Natural killer cell (primary cell): ENCODE measurements around the gene SLC8A1. TPM values are rescaled to one million over a fixed set of nuclear protein-coding genes. Genes with fewer than 3 reads are reported as not detected.

Experiments used
- ATAC-seq, 3 donors: fragments of 150-1000 bp in 2 of 3; fragments of 200-7000 bp in 1 of 3; cut with Tn5 transposase; 1 replicate in 1 of 3; 2 replicates in 2 of 3; pipeline ENCODE4 v1.10.0; 2021; ENCODE audit warnings: mild to moderate bottlenecking in 2 of 3, moderate library complexity in 2 of 3
- DNase-seq, 2 donors: peaks; one replicate each; pipeline versions ENCODE4 v3.0.0 to v3.0.0-alpha.2; 2013 to 2021; ENCODE audit warnings: mixed read lengths in 1 of 2
- H3K27ac ChIP-seq: one replicate; pipeline ENCODE4 v1.5.1; 2013; ENCODE audit warnings: mild to moderate bottlenecking, low read length
- H3K27me3 ChIP-seq: one replicate; pipeline ENCODE4 v1.6.1; 2013; ENCODE audit warnings: low read length; ENCODE audit not compliant: control insufficient read depth, insufficient read depth
- H3K36me3 ChIP-seq: one replicate; pipeline ENCODE4 v1.6.1; 2013; ENCODE audit warnings: low read length; ENCODE audit not compliant: control insufficient read depth, insufficient read depth
- H3K4me1 ChIP-seq: one replicate; pipeline ENCODE4 v1.6.1; 2013; ENCODE audit warnings: low read length; ENCODE audit not compliant: control insufficient read depth, insufficient read depth
- H3K4me3 ChIP-seq: one replicate; pipeline ENCODE4 v1.5.1; 2013; ENCODE audit warnings: low read length
- H3K9me3 ChIP-seq: one replicate; pipeline ENCODE4 v1.6.1; 2013; ENCODE audit warnings: low read length; ENCODE audit not compliant: control insufficient read depth, insufficient read depth
- H3K27ac Mint-ChIP-seq, 2 donors: one replicate each; pipeline ENCODE4 v1.8.0; 2022; ENCODE audit warnings: mild to moderate bottlenecking in 2 of 2, mixed read lengths in 2 of 2, moderate library complexity in 1 of 2
- H3K27me3 Mint-ChIP-seq, 2 donors: one replicate each; pipeline ENCODE4 v1.8.0; 2022; ENCODE audit warnings: low read depth in 2 of 2, mixed read lengths in 2 of 2
- H3K36me3 Mint-ChIP-seq: one replicate; pipeline ENCODE4 v1.8.0; 2022; ENCODE audit warnings: mixed read lengths
- H3K4me1 Mint-ChIP-seq, 2 donors: one replicate each; pipeline ENCODE4 v1.8.0; 2022; ENCODE audit warnings: mixed read lengths in 2 of 2
- H3K4me3 Mint-ChIP-seq: one replicate; pipeline ENCODE4 v1.8.0; 2022; ENCODE audit warnings: mild to moderate bottlenecking, moderate library complexity, mixed read lengths
- H3K9me3 Mint-ChIP-seq, 2 donors: one replicate each; pipeline ENCODE4 v1.8.0; 2022; ENCODE audit warnings: mixed read lengths in 2 of 2
- WGBS: methylation state at CpG from one replicate; pipeline ENCODE4 v1.1.7; 2013; ENCODE audit warnings: missing lambda C conversion rate; ENCODE audit not compliant: insufficient coverage; 5-methylcytosine and 5-hydroxymethylcytosine counted together
- intact Hi-C: fragments of 100-400 bp; cut with micrococcal nuclease; formaldehyde crosslinking; loops from one replicate; pipeline ENCODE4 v1.14.2; 2022
- total RNA-seq, 4 donors: library from RNA; stranded (reverse); fragments of 120-200 nt in 1 of 4; gene quantifications; one replicate each; pipeline versions ENCODE4 v1.2.3 to v1.2.4, GENCODE V29; 2013 to 2022
- TF ChIP-seq, protein P1 (sequence below): fragments of 200-600 bp; IDR thresholded peaks from one replicate; pipeline ENCODE4 v1.8.0; 2022; ENCODE audit warnings: antibody characterized with exemption

Gene SLC8A1
- total RNA-seq, 3 donors from 2014 or later (not counting 1 experiment from before 2014, with no cell fraction given) = 1.4 to 4.7 (median 3.6) TPM

DNA sequence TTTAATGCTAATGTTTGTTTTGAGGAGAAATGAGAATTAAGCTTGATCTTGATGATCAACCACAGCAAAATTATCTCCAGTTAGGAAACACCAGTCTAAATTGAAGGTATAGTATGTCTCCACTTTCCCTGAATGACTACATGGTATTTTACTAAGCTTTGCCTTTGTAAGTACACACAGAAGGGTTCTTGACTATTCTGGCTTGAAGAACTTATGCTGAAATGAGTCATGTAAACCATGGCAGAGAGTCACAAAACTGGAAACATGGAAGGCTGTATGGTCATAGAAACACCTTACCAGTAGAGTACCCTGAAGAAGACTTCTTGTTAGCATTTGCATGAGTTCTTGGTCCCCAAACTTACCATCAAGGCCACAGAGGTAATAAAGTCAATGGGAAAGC, 250.5 kb downstream of the SLC8A1 start:
- no peaks in the 10 kb centered on the region for H3K4me1 Mint-ChIP-seq
- no peak for ATAC-seq

DNA sequence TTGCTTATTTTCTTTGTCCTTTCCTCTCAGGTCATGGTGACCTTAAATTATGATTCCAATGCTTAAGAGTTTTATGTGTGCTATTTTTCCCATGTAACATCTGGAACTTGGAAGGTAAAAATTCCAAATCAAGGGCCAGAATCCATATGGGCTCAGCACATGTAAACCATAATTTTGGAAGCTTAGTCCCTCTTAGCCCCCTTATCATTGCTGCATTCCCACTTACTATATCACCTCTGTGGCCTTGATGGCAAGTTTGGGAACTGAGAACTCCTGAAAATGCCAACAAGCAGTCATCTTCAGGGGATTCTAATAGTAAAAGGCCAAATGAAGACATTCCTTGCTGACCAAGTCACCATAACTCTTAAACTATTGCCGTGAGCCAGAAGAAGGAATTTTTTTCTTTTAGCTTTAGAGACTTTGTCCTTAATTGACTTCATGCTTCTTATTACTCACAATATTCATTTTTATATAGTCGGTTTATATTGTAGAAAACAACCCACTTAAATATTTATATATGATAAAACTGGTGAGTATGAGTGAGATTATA, 251.4 kb downstream of the SLC8A1 start:
- no peak overlapping the region for H3K4me3 ChIP-seq
- Mint-ChIP-seq H3K4me1 (no peaks in the 10 kb centered on the region), H3K27ac (no peak overlapping the region), H3K36me3 (no peaks in the 10 kb centered on the region), H3K4me3 (no peak overlapping the region), H3K27me3 (no peaks in the 10 kb centered on the region), H3K9me3 (peaks cover 4 to 6% of the 10 kb centered on the region in 2 donors)
- no peaks in the 10 kb centered on the region for H3K9me3 ChIP-seq
- no peaks in the 10 kb centered on the region for H3K27me3 ChIP-seq
- H3K4me1 ChIP-seq = no peaks in the 10 kb centered on the region
- no peak overlapping the region for H3K27ac ChIP-seq
- intact Hi-C loops = no loop called here
- TF ChIP-seq, protein P1, sequence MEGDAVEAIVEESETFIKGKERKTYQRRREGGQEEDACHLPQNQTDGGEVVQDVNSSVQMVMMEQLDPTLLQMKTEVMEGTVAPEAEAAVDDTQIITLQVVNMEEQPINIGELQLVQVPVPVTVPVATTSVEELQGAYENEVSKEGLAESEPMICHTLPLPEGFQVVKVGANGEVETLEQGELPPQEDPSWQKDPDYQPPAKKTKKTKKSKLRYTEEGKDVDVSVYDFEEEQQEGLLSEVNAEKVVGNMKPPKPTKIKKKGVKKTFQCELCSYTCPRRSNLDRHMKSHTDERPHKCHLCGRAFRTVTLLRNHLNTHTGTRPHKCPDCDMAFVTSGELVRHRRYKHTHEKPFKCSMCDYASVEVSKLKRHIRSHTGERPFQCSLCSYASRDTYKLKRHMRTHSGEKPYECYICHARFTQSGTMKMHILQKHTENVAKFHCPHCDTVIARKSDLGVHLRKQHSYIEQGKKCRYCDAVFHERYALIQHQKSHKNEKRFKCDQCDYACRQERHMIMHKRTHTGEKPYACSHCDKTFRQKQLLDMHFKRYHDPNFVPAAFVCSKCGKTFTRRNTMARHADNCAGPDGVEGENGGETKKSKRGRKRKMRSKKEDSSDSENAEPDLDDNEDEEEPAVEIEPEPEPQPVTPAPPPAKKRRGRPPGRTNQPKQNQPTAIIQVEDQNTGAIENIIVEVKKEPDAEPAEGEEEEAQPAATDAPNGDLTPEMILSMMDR = no peak
- 82% methylated on average over 1 of the region's 2 CpGs for WGBS
- ATAC-seq (no peak), DNase-seq (no peak)
- H3K36me3 ChIP-seq = no peaks in the 10 kb centered on the region

More for the DNA sequence above, 250.5 kb downstream of the SLC8A1 start:
- Histone ChIP-seq H3K27me3 (no peaks in the 10 kb centered on the region), H3K4me3 (no peak overlapping the region), H3K27ac (no peak overlapping the region), H3K36me3 (no peaks in the 10 kb centered on the region), H3K9me3 (no peaks in the 10 kb centered on the region), H3K4me1 (no peaks in the 10 kb centered on the region)
- TF ChIP-seq, protein P1 = no peak
- Mint-ChIP-seq H3K9me3 (peaks cover 3 to 7% of the 10 kb centered on the region in 2 donors), H3K27ac (no peak overlapping the region), H3K36me3 (no peaks in the 10 kb centered on the region), H3K4me3 (no peak overlapping the region), H3K27me3 (no peaks in the 10 kb centered on the region)
- intact Hi-C loops = no loop called here
- no peak for DNase-seq

DNA sequence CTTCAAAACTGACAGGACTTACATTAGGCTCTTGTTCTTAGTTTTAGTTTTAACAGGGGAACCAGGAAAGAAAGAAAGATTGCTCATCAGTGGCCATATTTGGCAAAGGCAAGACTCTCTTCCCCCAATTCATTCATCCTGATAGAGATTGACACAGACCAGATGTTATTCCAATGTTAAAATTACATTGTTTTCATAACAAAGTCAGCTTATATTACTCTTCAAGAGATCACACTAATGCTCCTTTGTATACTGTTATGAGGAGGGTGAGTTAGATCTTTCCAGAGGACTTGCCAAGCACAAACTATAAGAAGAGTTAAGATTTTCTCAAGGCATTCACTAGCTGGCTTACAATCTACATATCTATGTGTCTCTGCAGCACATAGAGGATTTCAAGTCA, 252.1 kb downstream of the SLC8A1 start:
- Mint-ChIP-seq H3K27me3 (no peaks in the 10 kb centered on the region), H3K36me3 (no peaks in the 10 kb centered on the region), H3K4me3 (no peak overlapping the region), H3K9me3 (peaks cover 3 to 6% of the 10 kb centered on the region in 2 donors), H3K4me1 (no peaks in the 10 kb centered on the region), H3K27ac (no peak overlapping the region)
- Histone ChIP-seq H3K9me3 (no peaks in the 10 kb centered on the region), H3K27me3 (no peaks in the 10 kb centered on the region), H3K27ac (no peak overlapping the region), H3K4me1 (no peaks in the 10 kb centered on the region), H3K4me3 (no peak overlapping the region), H3K36me3 (no peaks in the 10 kb centered on the region)
- intact Hi-C loops = no loop called here
- ATAC-seq (no peak), DNase-seq (no peak)
- TF ChIP-seq, protein P1 = no peak

DNA sequence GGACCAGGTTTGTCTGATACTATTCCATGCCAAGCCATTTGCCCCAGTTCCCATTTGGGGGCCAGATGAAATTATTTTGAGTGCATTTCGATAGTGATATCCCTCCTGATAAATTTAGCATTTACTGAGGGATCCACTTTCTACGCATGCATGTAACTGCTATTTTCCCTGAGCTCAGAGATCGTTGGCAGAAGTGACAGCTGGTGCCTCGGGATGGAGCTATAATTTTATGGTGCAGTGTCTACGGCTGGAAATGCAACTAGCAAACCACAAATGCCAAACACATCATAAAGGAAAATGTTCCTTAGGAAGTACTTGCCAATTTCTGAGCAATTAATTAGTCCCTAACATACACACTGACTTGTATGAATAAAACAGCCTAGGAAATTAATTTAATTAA, 254.8 kb downstream of the SLC8A1 start:
- Mint-ChIP-seq H3K4me1 (no peaks in the 10 kb centered on the region), H3K27me3 (no peaks in the 10 kb centered on the region), H3K9me3 (peaks cover 3 to 10% of the 10 kb centered on the region in 2 donors), H3K36me3 (no peaks in the 10 kb centered on the region), H3K4me3 (no peak overlapping the region), H3K27ac (no peak overlapping the region)
- Histone ChIP-seq H3K9me3 (no peaks in the 10 kb centered on the region), H3K27ac (no peak overlapping the region), H3K27me3 (no peaks in the 10 kb centered on the region), H3K4me1 (no peaks in the 10 kb centered on the region), H3K4me3 (no peak overlapping the region), H3K36me3 (no peaks in the 10 kb centered on the region)
- DNase-seq (no peak), ATAC-seq (no peak)
- intact Hi-C loops = no loop called here
- 73% methylated on average over 5 of the region's 5 CpGs for WGBS
- TF ChIP-seq, protein P1 = no peak
